Kidney epithelial cell (primary cell): Measurements from ENCODE around the gene GLYATL3. TPM values are rescaled to one million over a fixed set of nuclear protein-coding genes. Genes with fewer than 3 reads are reported as not detected.
"Not testable (repeated sequence)": the region's sequence is repeated elsewhere in the genome, so short reads cannot be mapped to it uniquely, and the experiment has no call there.

Experiments used
- DNase-seq: peaks from one replicate; pipeline ENCODE4 v3.0.0-alpha.2; 2010; ENCODE audit warnings: low read depth
- H3K27me3 ChIP-seq: 2 replicates; pipeline ENCODE4 v1.6.0; 2011; ENCODE audit warnings: low read length; ENCODE audit not compliant: control insufficient read depth, insufficient read depth
- H3K36me3 ChIP-seq: 2 replicates; pipeline ENCODE4 v1.5.1; 2011; ENCODE audit warnings: low read length; ENCODE audit not compliant: control insufficient read depth, insufficient read depth
- H3K4me3 ChIP-seq: 2 replicates; pipeline ENCODE4 v1.5.1; 2011; ENCODE audit warnings: low read depth, mild to moderate bottlenecking, control low read depth, low read length
- total RNA-seq: library from RNA; depleted of rRNA; stranded (reverse); fragments of >200 nt; gene quantifications from 2 replicates; pipeline ENCODE4 v1.2.3, GENCODE V29; 2015
- TF ChIP-seq, protein P1 (sequence below): IDR thresholded peaks from 2 replicates; pipeline ENCODE4 v1.5.1; 2011; ENCODE audit warnings: mild to moderate bottlenecking, moderate library complexity, low read length, control low read depth, inconsistent platforms; ENCODE audit not compliant: insufficient read depth, poor library complexity, severe bottlenecking

GLYATL3 gene
- total RNA-seq, 1 donor from 2014 or later = not detected

DNA sequence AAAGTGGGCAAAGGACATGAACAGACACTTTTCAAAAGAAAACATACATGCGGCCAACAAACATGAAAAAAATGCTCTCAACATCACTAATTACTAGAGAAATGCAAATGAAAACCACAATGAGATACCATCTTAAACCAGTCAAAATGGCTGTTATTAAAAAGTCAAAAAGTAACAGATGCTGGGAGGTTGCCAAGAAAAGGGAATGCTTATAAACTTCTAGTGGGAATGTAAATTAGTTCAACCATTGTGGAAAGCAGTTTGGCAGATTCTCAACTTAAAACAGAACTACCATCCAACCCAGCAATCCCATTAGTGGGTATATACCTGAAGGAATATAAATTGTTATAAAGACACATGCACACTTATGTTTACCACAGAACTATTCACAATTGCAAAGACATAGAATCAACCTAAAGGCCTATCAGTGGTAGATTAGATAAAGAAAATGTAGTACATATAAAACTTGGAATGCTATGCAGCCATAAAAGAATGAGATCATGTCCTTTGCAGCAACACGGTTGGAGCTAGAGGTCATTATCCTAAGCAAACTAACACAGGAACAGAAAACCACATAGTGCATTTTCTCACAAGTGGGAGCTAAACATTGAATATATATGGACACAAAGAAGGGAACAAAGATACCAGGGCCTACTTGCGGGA lies 20.3 kb upstream of the GLYATL3 start:
- Histone ChIP-seq H3K4me3 (no peak overlapping the region), H3K36me3 (no peaks in the 10 kb centered on the region), H3K27me3 (no peaks in the 10 kb centered on the region)
- no peak for DNase-seq
- TF ChIP-seq, protein P1, sequence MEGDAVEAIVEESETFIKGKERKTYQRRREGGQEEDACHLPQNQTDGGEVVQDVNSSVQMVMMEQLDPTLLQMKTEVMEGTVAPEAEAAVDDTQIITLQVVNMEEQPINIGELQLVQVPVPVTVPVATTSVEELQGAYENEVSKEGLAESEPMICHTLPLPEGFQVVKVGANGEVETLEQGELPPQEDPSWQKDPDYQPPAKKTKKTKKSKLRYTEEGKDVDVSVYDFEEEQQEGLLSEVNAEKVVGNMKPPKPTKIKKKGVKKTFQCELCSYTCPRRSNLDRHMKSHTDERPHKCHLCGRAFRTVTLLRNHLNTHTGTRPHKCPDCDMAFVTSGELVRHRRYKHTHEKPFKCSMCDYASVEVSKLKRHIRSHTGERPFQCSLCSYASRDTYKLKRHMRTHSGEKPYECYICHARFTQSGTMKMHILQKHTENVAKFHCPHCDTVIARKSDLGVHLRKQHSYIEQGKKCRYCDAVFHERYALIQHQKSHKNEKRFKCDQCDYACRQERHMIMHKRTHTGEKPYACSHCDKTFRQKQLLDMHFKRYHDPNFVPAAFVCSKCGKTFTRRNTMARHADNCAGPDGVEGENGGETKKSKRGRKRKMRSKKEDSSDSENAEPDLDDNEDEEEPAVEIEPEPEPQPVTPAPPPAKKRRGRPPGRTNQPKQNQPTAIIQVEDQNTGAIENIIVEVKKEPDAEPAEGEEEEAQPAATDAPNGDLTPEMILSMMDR = no peak

DNA sequence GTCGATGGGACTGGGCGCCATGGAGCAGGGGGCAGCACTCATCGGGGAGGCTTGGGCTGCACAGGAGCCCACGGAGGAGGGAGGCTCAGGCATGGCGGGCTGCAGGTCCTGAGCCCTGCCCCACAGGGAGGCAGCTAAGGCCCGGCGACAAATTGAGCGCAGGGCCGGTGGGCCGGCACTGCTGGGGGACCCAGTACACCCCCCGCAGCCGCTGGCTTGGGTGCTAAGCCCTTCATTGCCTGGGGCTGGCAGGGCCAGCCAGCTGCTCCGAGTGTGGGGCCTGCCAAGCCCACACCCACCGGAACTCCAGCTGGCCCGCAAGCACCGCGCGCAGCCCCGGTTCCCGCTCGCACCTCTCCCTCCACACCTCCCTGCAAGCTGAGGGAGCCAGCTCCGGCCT lies 17.9 kb upstream of the GLYATL3 start:
- H3K36me3 ChIP-seq, H3K27me3 ChIP-seq, DNase-seq, H3K4me3 ChIP-seq: not testable (repeated sequence)

DNA sequence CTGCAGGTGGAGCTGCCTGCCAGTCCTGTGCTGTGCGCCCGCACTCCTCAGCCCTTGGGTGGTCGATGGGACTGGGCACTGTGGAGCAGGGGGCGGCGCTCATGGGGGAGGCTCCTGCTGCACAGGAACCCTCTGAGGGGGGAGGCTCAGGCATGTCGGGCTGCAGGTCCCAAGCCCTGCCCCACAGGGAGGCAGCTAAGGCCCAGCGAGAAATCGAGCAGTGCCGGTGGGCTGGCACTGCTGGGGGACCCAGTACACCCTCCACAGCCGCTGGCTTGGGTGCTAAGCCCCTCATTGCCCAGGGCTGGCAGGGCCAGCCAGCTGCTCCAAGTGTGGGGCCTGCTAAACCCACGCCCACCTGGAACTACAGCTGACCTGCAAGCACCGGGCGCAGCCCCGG lies 16.3 kb upstream of the GLYATL3 start:
- H3K36me3 ChIP-seq, H3K27me3 ChIP-seq, H3K4me3 ChIP-seq, DNase-seq: not testable (repeated sequence)

DNA sequence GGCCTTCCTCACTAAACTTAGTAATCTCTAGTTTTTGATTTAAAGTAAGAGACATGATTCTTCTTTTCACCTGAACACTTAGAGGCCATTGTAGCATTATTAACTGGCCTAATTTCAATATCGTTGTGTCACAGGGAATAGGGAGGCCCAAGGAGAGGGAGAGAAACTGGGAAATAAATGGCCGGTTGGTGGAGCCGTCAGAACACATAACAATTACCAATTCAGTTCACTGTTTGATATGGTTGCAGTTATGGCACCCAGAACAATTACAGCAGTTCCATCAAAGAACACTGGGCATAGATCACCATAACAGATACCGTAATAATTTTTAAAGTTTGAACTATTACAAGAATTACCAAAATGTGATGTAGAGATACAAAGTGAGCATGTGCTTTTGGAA lies 9.1 kb upstream of the GLYATL3 start:
- TF ChIP-seq, protein P1 = no peak
- H3K4me3 ChIP-seq = no peak overlapping the region
- DNase-seq = no peak
- no peaks in the 10 kb centered on the region for H3K27me3 ChIP-seq
- no peaks in the 10 kb centered on the region for H3K36me3 ChIP-seq

DNA sequence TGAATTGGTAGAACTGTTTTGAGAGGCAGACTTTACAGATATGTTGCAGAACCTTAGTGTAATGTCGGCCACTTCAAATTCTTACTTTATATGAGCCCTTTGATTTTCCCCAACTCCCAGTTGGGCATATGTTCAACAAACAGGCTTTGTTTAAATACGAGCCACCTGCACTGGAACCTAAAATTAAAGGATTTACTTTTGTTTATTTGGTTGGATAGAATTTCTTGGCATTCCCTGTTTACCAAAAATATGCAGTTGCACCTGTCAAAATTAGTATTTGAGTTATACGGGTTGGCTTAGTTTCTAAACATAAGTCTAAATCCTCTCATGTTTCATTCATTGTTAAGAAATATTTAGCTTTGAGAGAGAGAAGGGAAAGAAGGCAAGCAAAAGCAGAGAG lies 2.4 kb upstream of the GLYATL3 start:
- no peak for DNase-seq
- TF ChIP-seq, protein P1 = no peak
- Histone ChIP-seq H3K36me3 (no peaks in the 10 kb centered on the region), H3K4me3 (no peak overlapping the region), H3K27me3 (no peaks in the 10 kb centered on the region)

DNA sequence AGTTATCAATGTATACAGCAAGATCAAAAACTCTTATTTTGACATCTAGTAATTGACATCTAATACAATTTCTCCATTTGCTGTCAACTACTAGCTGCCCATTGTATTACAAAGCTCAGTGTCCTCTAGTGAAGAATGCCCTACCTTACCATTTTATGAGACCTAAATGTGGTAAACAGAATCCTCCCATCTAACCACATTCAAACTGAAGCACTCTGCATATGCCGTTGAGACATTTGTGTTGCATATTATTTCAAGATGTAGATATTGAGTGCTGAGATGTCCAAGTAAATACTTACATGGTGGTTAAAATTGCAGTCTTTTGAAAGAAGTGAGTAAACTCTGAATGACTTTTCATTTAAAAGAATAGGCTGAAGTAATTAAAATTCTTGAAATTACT lies 597 bp upstream of the GLYATL3 start:
- H3K27me3 ChIP-seq = no peaks in the 10 kb centered on the region
- DNase-seq = no peak
- no peak overlapping the region for H3K4me3 ChIP-seq
- TF ChIP-seq, protein P1 = no peak
- no peaks in the 10 kb centered on the region for H3K36me3 ChIP-seq

DNA sequence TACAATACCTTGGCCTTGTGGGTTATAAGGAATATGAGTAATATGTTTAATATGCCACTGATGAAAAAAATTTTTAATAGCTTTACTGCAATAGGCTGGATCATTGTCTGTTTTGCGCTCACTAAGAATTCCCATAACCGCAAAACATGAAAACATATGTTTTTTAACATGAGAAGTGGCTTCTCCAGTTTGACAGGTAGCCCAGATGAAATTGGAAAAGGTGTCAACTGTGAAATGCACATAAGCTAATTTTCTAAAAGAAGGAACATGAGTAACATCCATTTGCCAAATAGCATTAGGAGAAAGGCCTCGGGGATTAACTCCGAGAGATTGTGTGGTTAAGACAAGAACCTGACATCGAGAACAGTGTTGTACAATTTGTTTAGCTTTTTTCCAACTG lies 4.9 kb downstream of the GLYATL3 start:
- no peak overlapping the region for H3K4me3 ChIP-seq
- no peak for DNase-seq
- TF ChIP-seq, protein P1 = no peak
- H3K27me3 ChIP-seq = no peaks in the 10 kb centered on the region
- no peaks in the 10 kb centered on the region for H3K36me3 ChIP-seq
